Prostate gland (tissue), 2 donors: ENCODE results near the gene TAS2R46.

ENCODE experiments used
- POLR2A ChIP-seq: fragments of 450-650 bp; IDR thresholded peaks from one replicate; pipeline ENCODE4 v1.6.1; 2016; ENCODE audit warnings: antibody characterized with exemption, mild to moderate bottlenecking
- TF ChIP-seq, protein P1 (sequence below), 4 experiments: fragments of 200-600 bp in 2 of 4; fragments of 450-650 bp in 2 of 4; sonication (generic) in 2 of 4; IDR thresholded peaks; 1 replicate in 3 of 4; 2 replicates in 1 of 4; pipeline ENCODE4 v1.5.1; 2016 to 2019; ENCODE audit warnings: antibody characterized with exemption in 4 of 4, mild to moderate bottlenecking in 2 of 4, moderate library complexity in 2 of 4

DNA sequence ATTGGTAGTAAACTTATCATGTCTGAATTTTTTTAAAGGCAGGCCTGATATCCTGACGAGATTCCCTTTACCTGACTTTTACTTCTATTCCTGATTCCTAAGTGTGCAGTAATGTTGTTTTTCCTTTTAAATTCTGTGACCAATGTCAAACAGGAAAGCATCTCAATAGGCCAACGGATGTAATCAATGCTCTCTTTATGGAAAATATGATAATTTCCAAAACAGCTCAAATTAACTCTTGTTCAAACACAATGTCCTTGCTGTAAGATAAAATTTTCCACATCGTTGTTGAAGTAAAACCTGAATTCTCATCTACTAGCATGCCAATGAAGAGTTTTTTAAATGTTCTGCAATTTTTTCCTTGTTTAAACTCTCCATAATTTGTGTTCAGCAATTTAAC is 22.9 kb downstream of the TAS2R46 start:
- TF ChIP-seq, protein P1, sequence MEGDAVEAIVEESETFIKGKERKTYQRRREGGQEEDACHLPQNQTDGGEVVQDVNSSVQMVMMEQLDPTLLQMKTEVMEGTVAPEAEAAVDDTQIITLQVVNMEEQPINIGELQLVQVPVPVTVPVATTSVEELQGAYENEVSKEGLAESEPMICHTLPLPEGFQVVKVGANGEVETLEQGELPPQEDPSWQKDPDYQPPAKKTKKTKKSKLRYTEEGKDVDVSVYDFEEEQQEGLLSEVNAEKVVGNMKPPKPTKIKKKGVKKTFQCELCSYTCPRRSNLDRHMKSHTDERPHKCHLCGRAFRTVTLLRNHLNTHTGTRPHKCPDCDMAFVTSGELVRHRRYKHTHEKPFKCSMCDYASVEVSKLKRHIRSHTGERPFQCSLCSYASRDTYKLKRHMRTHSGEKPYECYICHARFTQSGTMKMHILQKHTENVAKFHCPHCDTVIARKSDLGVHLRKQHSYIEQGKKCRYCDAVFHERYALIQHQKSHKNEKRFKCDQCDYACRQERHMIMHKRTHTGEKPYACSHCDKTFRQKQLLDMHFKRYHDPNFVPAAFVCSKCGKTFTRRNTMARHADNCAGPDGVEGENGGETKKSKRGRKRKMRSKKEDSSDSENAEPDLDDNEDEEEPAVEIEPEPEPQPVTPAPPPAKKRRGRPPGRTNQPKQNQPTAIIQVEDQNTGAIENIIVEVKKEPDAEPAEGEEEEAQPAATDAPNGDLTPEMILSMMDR (IDR thresholded peaks at IDR 0.05) = no peak
- no peak for TF ChIP-seq POLR2A
